Activated CD4-positive, alpha-beta T cell treated with anti-CD3 and anti-CD28 coated beads, Interleukin-2, amount 50 U/mL, for 24 hours (primary cell): Measurements from ENCODE around the gene DOCK10.

Source experiments
- DNase-seq, 2 donors: peaks; one replicate each; pipeline ENCODE4 v3.0.0-alpha.2; 2020; ENCODE audit warnings: low read depth in 1 of 2, low spot score in 1 of 2

The DOCK10 gene

DNA sequence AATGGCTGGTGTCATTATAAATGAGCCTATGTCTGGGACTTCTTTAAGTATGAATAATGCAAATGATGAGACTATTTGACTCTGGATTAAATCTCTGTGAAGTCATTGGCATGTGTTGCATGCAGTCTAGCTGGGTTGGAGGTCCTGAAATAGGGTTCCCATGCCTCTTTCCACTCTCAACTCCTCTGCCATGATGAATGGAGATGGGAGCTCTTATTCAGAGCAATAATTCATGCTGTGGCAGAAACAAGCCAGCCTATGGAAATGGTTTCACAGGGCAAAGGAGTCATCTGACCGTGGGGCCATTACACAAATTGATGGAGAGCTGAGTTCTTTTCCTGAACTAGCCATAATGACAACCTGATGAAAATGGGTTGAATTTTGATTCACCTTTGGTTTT, 310.6 kb downstream of the DOCK10 start:
- DNase-seq = no peak

DNA sequence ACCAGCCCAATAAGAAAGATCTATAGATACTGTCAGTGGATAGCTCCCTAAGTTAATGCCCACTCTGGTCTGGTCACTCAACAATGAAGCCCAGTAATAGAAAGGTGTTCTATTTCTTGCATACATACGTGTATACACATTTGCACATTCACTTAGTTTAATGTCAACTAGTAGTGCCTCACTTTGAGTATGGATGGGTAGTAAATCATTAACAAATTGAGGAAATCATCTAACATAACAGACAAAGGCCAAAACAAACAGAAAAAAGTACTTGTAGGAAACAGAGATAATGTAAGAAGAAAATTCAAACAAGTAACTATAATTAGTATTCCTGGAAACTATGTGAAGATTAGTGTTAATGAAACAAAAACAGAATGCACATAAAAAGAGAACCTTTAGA, 312.8 kb downstream of the DOCK10 start:
- no peak for DNase-seq

DNA sequence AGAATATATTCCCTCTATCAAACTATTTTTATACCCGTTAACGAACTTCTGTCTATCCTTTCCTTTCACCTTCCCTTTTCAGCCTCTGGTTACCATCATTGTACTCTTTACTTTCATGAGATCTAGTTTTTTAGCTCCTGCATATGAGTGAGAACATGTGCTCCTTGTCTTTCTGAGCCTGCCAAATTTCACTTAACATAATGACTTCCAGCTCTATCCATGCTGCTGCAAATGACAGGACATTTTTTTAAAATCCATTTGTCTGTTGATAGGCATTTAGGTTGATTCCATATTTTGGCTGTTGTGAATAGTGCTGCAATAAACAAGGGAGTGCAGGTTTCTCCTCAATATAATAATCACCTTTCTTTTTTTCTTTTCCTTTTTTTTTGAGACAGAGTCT, 317.9 kb downstream of the DOCK10 start:
- DNase-seq = no peak

DNA sequence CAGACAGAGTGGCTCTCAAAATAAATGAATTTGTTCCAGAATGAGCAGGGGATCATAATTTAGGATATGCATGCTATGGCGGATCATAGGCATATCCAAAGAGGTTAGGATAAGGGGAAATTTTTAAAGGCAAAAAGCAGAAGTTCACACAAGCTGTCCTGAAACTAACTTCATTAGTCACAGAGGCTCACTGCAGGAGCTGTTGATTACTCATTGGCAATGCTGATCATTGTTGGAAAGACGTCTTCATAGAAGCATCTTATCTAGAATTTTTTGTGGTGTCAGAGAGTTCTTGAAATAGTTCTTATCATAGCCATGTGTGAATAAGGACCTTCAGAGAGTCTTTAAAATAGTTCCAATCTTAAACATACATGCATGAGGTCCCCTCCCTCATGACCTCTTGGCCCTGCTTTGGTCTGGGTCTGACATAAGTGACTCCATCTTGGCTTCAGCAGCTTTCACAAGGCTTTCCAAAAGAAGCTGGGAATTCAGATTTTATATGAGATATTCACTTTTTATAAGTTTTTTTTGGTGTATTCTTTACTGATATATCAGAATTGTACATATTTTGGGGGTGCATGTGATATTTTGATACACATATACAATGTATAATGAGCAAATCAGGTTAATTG, 318.6 kb downstream of the DOCK10 start:
- no peak for DNase-seq

DNA sequence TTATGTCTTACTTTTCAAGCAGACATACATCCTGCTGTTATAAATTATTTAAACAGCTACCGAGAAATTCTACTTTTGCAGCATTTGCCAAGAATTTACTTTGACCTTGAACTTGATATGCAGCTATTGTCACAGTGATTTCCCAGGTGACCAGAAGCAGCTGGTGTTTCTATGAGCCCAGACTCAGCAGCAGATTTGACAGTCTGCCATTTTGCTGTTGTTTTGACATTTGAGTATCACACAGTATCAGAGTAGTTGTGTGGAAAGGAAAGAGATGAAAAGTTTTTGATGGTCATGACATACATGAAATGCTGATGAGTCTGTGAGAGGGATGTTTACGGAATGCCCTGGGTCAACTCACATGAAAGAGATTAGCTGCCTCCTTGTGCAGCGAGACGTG, 319.5 kb downstream of the DOCK10 start:
- no peak for DNase-seq

DNA sequence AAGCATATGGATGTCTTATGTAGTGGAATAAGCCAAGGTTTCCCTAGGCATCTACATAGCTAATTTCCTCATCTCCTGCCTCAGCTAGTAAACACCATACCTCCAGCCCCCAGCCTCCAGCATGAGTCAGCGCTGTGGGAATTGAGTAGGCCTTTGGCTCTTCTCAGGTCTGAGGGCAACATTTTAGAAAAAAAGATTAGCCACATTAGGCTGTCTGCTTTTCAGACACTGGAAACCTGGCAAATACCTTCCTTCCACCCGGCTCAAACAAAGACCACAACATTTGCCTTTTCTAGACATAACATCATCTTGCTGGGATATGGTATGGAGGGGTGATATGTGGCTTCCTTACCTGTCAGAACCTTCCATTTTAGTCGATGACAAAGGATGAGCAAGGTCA, 320.0 kb downstream of the DOCK10 start:
- DNase-seq = no peak

DNA sequence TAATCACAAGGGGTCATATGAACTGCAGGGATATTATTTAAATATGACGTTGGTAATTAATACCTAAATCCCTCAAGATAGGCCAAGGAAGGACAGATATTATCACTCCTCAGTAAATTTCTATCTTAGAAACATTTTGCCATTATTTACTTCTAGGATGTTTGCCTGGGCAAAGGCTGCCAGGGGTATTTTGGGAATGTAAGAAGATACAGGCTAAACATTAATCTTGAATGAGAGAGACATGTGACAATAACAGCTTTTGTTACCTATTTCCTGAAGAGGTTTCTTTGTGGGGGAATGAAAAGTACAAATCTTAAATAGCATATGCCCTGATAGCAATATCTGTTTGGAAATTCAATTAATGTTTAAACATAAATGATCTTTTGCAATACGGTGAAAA, 325.3 kb downstream of the DOCK10 start:
- DNase-seq = no peak

DNA sequence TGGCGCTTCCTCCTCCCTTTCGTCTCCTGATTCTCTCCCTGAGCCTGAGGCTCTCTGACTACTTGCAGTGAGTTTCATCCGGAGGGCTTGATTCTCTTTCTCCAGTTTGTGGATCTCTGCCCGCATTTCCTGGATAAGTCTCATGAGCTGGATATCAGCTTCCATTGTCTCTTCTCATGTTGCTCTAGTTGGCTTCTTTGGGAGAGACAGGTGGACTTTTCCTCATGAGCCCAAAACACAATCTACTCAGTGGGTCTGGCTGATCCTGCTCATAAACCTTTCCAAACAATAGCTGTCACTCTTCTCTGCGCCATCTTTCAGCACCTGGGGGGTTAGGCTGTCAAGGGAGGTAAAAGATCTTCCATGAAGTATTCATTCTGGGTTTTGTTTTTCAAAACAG, 326.1 kb downstream of the DOCK10 start, which contains the start of gene CCDC195:
Gene CCDC195 (minus strand): TSS at position 165 of the 400 bp plus-strand sequence. CDS start 0 bp downstream, at position 165.
- no peak for DNase-seq
